Measurements from ENCODE around the gene RACK1.
A peak's percentile ranks its signal among the peaks of the same experiment; 100 is the strongest.

- peak; percentile 33; the same call in 1 of the 2 replicates for TF ChIP-seq CTCF (conservative IDR thresholded peaks at IDR 0.05; ENCODE audit: low read length)
- TF ChIP-seq EZH2phosphoT487 (IDR thresholded peaks at IDR 0.05; ENCODE audit: borderline replicate concordance, low read depth, low read length) = no peak
Measured at GRCh38 chr5:181188700-181189362, 54.9 kb downstream of the RACK1 start.
